Memory B cell (primary cell): Measurements from ENCODE around the gene SRMS.

Experiments
- ATAC-seq: fragments of 150-1000 bp; cut with Tn5 transposase; 2 replicates; pipeline ENCODE4 v1.10.0; 2021; ENCODE audit warnings: low read depth, mild to moderate bottlenecking, moderate library complexity
- DNase-seq, 2 donors: peaks; one replicate each; pipeline ENCODE4 v3.0.0; 2022; ENCODE audit warnings: low spot score in 2 of 2
- H3K27ac Mint-ChIP-seq: one replicate; pipeline ENCODE4 v1.8.0; 2022; ENCODE audit warnings: mild to moderate bottlenecking, moderate library complexity, mixed read lengths
- H3K27me3 Mint-ChIP-seq: one replicate; pipeline ENCODE4 v1.8.0; 2022; ENCODE audit warnings: mixed read lengths
- H3K36me3 Mint-ChIP-seq: one replicate; pipeline ENCODE4 v1.8.0; 2022; ENCODE audit warnings: mild to moderate bottlenecking, mixed read lengths
- H3K4me1 Mint-ChIP-seq: one replicate; pipeline ENCODE4 v1.8.0; 2022; ENCODE audit warnings: mixed read lengths
- H3K4me3 Mint-ChIP-seq: one replicate; pipeline ENCODE4 v1.8.0; 2022; ENCODE audit warnings: mild to moderate bottlenecking, moderate library complexity, mixed read lengths
- H3K9me3 Mint-ChIP-seq: one replicate; pipeline ENCODE4 v1.8.0; 2022; ENCODE audit warnings: mixed read lengths

SRMS gene

DNA sequence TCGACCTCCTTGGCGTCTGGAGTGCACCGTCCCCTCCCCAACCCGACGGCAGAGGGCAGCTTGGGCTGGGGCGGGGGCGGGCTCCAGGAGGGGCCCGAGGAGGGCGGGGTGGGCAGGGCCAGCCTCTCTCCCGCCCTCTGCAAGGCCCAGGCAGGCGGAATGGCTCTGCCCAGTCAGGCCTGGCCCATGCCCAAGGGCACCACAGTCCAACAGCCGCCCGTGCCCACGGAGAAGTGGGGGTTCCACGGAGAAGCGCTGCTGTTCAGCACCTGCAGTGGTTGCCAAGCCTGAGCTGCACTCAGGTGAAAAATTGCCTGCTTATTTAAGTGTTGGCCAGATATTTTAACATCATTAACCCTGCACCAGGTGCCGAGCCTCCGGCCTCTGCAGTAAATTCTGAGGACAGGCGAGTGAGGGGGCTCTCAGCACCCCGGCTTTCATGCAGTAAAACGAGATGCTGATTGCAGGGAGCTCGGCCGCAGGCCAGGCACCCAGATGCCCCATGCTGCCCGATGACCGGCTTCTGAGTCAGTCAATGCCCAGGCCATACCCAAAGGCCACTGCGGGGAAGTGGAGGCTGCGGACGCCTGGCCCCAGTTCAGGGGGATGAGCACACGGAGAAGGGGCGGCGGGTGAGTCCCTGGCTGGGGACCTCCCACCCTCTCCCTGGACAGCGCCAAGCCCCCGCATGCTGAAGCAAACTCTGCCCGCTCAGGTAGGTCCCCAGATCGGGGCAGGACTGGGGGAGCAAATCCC, at the start of gene SRMS:
Gene SRMS (minus strand): TSS at position 25 of the 756 bp plus-strand sequence. CDS start 286 bp downstream, outside the sequence.
- Mint-ChIP-seq H3K27me3 (peaks cover 15% of the 10 kb centered on the region), H3K36me3 (no peaks in the 10 kb centered on the region), H3K4me1 (peaks cover 44% of the 10 kb centered on the region), H3K9me3 (no peaks in the 10 kb centered on the region), H3K27ac (no peak within 1 kb of the TSS), H3K4me3 (no peak within 1 kb of the TSS)
- ATAC-seq = no peak
- no peak for DNase-seq

DNA sequence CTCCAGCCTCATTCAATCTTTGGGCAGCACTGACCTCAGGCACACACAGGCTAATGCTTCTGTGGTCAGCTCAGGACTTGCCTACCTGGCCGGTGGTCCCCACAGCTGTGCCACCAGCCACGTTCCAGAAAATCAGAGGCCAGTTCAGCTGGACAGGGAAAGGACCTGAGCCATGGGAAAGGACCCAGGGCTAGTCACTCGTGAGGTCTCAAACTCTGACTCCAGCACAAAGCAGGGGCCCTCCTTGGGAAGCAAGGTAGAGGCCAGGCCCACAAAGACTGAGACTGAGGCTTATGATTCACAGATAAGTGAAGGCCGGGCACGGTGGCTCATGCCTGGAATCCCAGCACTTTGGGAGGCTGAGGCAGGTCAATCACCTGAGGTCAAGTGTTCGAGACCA, 48.9 kb upstream of the SRMS start:
- Mint-ChIP-seq H3K9me3 (no peaks in the 10 kb centered on the region), H3K36me3 (peaks cover 16% of the 10 kb centered on the region), H3K27me3 (no peaks in the 10 kb centered on the region), H3K4me1 (no peaks in the 10 kb centered on the region), H3K27ac (no peak overlapping the region), H3K4me3 (no peak overlapping the region)
- DNase-seq = no peak
- ATAC-seq = no peak

- H3K36me3 Mint-ChIP-seq = peaks cover 19% of the 10 kb centered on the region
- no peak for ATAC-seq
- H3K27ac Mint-ChIP-seq = no peak overlapping the region
- H3K4me1 Mint-ChIP-seq = no peaks in the 10 kb centered on the region
- no peaks in the 10 kb centered on the region for H3K27me3 Mint-ChIP-seq
- no peak for DNase-seq
- no peak overlapping the region for H3K4me3 Mint-ChIP-seq
- H3K9me3 Mint-ChIP-seq = no peaks in the 10 kb centered on the region
Observed at GRCh38 chr20:63595416-63596127, 48.0 kb upstream of the SRMS start.

GRCh38 chr20:63594043-63594561, 46.6 kb upstream of the SRMS start:
- Mint-ChIP-seq H3K4me3 (no peak overlapping the region), H3K27me3 (no peaks in the 10 kb centered on the region), H3K27ac (no peak overlapping the region), H3K36me3 (peaks cover 23% of the 10 kb centered on the region), H3K4me1 (no peaks in the 10 kb centered on the region), H3K9me3 (no peaks in the 10 kb centered on the region)
- DNase-seq (no peak), ATAC-seq (no peak)

- H3K27ac Mint-ChIP-seq = no peak overlapping the region
- peaks cover 23% of the 10 kb centered on the region for H3K36me3 Mint-ChIP-seq
- no peak for ATAC-seq
- H3K4me3 Mint-ChIP-seq = no peak overlapping the region
- H3K4me1 Mint-ChIP-seq = no peaks in the 10 kb centered on the region
- DNase-seq = no peak
- no peaks in the 10 kb centered on the region for H3K27me3 Mint-ChIP-seq
- H3K9me3 Mint-ChIP-seq = no peaks in the 10 kb centered on the region
Observed at GRCh38 chr20:63592661-63593060, 45.1 kb upstream of the SRMS start.

DNA sequence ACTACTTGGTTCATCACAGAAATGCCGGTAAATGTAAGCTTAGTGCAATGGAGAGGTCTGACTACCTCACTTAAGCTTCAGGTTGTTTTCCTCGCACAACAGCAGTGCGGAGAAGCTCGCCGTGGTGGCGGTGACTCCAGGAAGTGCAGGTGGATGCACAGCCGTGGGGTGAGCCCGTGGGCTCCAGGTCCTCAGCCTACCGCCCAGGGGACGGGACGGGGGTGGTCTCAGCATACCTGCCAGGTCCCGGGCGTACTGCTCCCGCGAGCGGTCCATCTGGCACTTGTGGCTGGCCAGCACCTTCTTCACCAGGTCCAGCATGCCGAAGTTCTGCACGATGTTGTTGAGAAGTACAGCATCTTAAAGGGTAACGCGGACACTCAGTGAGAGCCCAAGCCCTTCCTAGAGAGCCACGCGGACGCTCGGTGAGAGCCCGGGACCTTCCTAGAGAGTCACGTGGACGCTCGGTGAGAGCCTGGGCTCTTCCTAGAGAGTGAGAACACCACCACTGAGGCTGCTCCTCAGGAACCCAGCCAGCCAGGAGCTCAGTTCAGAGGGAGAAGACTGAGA, 44.3 kb upstream of the SRMS start:
- no peak for DNase-seq
- no peaks in the 10 kb centered on the region for H3K27me3 Mint-ChIP-seq
- H3K4me1 Mint-ChIP-seq = no peaks in the 10 kb centered on the region
- H3K36me3 Mint-ChIP-seq = peaks cover 23% of the 10 kb centered on the region
- ATAC-seq = no peak
- H3K9me3 Mint-ChIP-seq = no peaks in the 10 kb centered on the region
- H3K27ac Mint-ChIP-seq = no peak overlapping the region
- no peak overlapping the region for H3K4me3 Mint-ChIP-seq

- DNase-seq (no peak), ATAC-seq (no peak)
- Mint-ChIP-seq H3K4me1 (no peaks in the 10 kb centered on the region), H3K4me3 (no peak overlapping the region), H3K27me3 (no peaks in the 10 kb centered on the region), H3K9me3 (no peaks in the 10 kb centered on the region), H3K36me3 (peaks cover 23% of the 10 kb centered on the region), H3K27ac (no peak overlapping the region)
Observed at GRCh38 chr20:63591147-63591533, 43.6 kb upstream of the SRMS start.

DNA sequence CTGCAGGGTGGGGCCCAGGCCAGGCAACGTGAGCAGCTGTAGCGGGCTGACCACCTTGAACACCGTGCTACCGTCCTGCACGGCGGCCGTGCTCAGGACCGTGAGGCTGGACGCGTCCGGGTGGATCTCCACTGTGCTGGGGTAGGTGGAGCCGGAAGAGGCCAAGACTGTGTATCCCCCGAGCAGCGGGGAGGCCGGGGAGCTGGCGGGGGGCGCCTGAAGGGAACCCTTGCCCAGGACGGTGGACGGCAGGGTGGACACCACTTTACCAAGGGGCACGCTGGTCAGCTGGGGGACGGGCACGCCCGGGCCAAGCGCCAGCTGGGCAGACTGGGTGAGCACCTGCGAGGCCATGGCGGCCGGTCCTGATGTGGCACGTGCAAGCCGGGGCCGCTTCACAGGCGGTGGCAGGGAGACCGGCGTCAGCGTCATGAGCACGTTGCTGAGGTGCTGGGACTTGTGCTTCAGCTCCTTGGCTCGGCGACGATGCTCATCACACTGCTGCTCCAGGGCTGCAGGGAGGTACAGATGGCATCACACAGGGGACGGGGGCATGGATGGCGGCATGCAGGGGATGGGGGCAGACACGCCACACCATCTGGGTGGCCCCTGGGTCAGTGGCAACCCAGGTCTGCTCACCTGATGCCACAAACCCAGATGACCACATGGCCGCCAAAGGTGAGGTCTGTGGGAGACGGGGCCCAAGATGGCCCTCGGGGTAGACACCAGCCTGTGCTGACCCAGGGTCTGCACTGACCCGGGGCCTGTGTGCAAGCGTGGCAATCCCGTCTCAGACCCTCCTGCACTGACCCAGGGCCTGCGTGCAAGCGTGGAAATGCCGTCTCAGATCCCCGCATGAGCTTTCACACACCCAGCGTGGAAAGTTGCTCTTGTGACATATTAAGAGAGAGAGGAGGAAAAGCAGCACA, 42.9 kb upstream of the SRMS start:
- Mint-ChIP-seq H3K36me3 (peaks cover 23% of the 10 kb centered on the region), H3K27ac (no peak overlapping the region), H3K27me3 (no peaks in the 10 kb centered on the region), H3K4me3 (no peak overlapping the region), H3K9me3 (no peaks in the 10 kb centered on the region), H3K4me1 (no peaks in the 10 kb centered on the region)
- DNase-seq (no peak), ATAC-seq (no peak)

GRCh38 chr20:63589261-63590217, 42.0 kb upstream of the SRMS start:
- Mint-ChIP-seq H3K9me3 (no peaks in the 10 kb centered on the region), H3K27me3 (no peaks in the 10 kb centered on the region), H3K27ac (no peak overlapping the region), H3K4me3 (no peak overlapping the region), H3K36me3 (peaks cover 20% of the 10 kb centered on the region), H3K4me1 (no peaks in the 10 kb centered on the region)
- ATAC-seq = no peak
- DNase-seq = no peak

DNA sequence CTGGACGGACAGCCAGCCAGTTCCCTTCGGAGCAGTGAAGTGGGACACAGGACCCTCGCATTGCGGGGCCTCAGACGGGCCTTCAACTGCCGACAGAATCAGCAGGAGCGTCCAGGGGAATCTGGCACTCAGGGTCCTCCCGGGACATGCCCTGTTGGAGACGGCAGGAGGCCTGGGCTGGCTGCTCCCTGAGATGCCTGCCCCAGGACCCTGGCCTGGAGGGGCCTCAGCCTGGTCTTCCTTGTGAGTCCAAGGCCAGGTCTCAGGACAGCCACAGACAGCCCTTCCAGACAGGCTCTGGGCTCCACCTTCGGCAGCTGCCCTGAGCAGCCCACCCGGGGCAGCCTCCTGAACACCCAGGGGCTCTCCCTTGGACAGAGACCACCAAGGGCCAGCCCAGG, 41.1 kb upstream of the SRMS start:
- no peak overlapping the region for H3K4me3 Mint-ChIP-seq
- no peak for ATAC-seq
- H3K4me1 Mint-ChIP-seq = no peaks in the 10 kb centered on the region

DNA sequence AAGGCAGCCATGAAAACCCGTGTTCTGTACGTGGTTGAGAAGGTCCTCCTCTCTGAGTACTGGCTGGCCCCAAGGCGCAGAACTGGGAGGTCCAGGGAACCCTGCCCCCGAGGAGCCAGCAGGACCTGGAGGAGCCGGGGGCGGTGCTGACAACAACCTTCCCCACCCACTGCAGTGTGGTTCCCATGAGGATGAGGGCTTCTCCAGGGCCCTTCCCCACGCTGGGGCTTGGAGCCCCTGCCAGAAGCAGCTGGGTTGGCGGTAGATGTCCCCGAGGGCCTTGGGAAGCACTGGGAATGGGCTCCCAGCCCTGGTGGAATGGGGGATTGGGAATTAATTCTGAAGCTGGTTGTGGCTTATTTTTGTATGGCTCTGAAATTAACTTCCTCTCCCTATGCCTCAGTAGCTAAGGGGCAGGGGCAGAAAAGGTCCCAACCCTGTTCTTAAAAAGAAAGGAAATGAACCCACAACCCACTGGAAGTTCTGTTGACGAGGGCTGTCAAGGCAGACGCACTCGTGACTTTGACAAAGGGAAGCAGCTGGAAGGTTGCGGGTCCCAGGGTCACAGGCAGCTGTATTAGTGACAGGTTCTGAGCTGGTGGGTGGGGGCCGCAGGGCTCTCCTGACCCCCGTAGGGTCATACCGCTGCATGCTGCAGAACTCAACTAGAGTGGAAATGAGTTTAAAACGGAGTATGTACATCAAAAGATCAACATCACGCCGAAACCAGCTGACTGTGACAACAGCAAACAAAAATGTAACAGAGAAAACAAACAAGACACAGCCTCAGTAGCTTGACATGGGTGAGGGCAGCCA, 40.4 kb upstream of the SRMS start:
- no peak overlapping the region for H3K27ac Mint-ChIP-seq

More for the DNA sequence above, 41.1 kb upstream of the SRMS start:
- Mint-ChIP-seq H3K27me3 (no peaks in the 10 kb centered on the region), H3K36me3 (peaks cover 20% of the 10 kb centered on the region), H3K9me3 (no peaks in the 10 kb centered on the region), H3K27ac (no peak overlapping the region)
- no peak for DNase-seq

GRCh38 chr20:63587256-63587655, 39.7 kb upstream of the SRMS start:
- H3K4me1 Mint-ChIP-seq = no peaks in the 10 kb centered on the region
- H3K27ac Mint-ChIP-seq = no peak overlapping the region

More for the DNA sequence above, 40.4 kb upstream of the SRMS start:
- no peaks in the 10 kb centered on the region for H3K4me1 Mint-ChIP-seq
- peaks cover 2% of the 10 kb centered on the region for H3K27me3 Mint-ChIP-seq
- DNase-seq (no peak), ATAC-seq (no peak)
- H3K9me3 Mint-ChIP-seq = no peaks in the 10 kb centered on the region
- peaks cover 15% of the 10 kb centered on the region for H3K36me3 Mint-ChIP-seq
- H3K4me3 Mint-ChIP-seq = no peak overlapping the region

More at GRCh38 chr20:63587256-63587655, 39.7 kb upstream of the SRMS start:
- ATAC-seq (no peak), DNase-seq (no peak)
- Mint-ChIP-seq H3K27me3 (peaks cover 3% of the 10 kb centered on the region), H3K4me3 (no peak overlapping the region), H3K36me3 (peaks cover 14% of the 10 kb centered on the region), H3K9me3 (no peaks in the 10 kb centered on the region)
